Measurements from ENCODE around the gene ASPHD2.

DNA sequence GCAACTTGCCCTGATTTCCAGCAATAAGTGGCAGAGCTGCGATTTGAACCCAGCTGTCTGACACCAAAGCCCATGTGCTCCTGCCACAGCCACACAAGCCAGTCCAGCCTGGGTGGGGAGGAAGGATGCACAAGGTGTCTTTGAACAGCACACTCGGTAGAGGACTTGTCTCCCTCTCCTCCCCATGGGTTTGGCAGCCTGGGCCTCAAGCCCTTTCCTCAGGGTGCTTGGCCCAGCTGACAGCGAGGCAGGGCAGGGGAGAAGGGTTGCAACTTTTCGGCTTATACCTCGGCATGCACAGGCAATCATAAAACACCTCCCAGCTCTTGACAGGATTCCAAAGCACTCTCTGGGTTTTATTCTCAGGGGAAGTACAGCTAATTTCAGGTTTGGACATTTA, 19.3 kb downstream of the ASPHD2 start:
- TF ChIP-seq, protein P1, sequence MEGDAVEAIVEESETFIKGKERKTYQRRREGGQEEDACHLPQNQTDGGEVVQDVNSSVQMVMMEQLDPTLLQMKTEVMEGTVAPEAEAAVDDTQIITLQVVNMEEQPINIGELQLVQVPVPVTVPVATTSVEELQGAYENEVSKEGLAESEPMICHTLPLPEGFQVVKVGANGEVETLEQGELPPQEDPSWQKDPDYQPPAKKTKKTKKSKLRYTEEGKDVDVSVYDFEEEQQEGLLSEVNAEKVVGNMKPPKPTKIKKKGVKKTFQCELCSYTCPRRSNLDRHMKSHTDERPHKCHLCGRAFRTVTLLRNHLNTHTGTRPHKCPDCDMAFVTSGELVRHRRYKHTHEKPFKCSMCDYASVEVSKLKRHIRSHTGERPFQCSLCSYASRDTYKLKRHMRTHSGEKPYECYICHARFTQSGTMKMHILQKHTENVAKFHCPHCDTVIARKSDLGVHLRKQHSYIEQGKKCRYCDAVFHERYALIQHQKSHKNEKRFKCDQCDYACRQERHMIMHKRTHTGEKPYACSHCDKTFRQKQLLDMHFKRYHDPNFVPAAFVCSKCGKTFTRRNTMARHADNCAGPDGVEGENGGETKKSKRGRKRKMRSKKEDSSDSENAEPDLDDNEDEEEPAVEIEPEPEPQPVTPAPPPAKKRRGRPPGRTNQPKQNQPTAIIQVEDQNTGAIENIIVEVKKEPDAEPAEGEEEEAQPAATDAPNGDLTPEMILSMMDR (IDR thresholded peaks at IDR 0.05) = no peak
- TF ChIP-seq POLR2A (IDR thresholded peaks at IDR 0.05) = no peak
- no peak for TF ChIP-seq EP300 (IDR thresholded peaks at IDR 0.05; ENCODE audit: low read depth)

Measured in transverse colon (tissue), 3 donors.